Calu3 (cell line): ENCODE measurements around the gene SHANK2. TPM values are rescaled to one million over a fixed set of nuclear protein-coding genes. Genes with fewer than 3 reads are reported as not detected.

Experiments used
- BruUV-seq: library from RNA; stranded (reverse); fragments of 400-500 nt; replicated peaks from 2 replicates; lab custom pipeline; 2021; lab: Mats Ljungman, UMichigan
- CTCF ChIA-PET: fragments of 300-600 bp; sonication (Branson Sonifier 250); formaldehyde crosslinking; loops from one replicate; lab custom pipeline; 2022; ENCODE audit warnings: antibody characterized with exemption; lab: Charles Lee
- DNase-seq: peaks from one replicate; pipeline ENCODE4 v3.0.0; 2022
- H3K27ac Mint-ChIP-seq: one replicate; pipeline ENCODE4 v1.8.0; 2022; ENCODE audit warnings: mixed read lengths; ENCODE audit not compliant: unreplicated experiment
- H3K27me3 Mint-ChIP-seq: one replicate; pipeline ENCODE4 v1.8.0; 2022; ENCODE audit warnings: mixed read lengths; ENCODE audit not compliant: unreplicated experiment
- H3K36me3 Mint-ChIP-seq: one replicate; pipeline ENCODE4 v1.8.0; 2022; ENCODE audit warnings: mild to moderate bottlenecking, moderate library complexity, mixed read lengths; ENCODE audit not compliant: insufficient read depth, unreplicated experiment
- H3K4me1 Mint-ChIP-seq: one replicate; pipeline ENCODE4 v1.8.0; 2022; ENCODE audit warnings: mild to moderate bottlenecking, low read depth, mixed read lengths; ENCODE audit not compliant: unreplicated experiment
- H3K4me3 Mint-ChIP-seq: one replicate; pipeline ENCODE4 v1.8.0; 2022; ENCODE audit warnings: mild to moderate bottlenecking, low read depth, moderate library complexity, mixed read lengths; ENCODE audit not compliant: unreplicated experiment
- H3K9me3 Mint-ChIP-seq: one replicate; pipeline ENCODE4 v1.8.0; 2022; ENCODE audit warnings: low read depth, mixed read lengths; ENCODE audit not compliant: unreplicated experiment
- intact Hi-C: fragments of 100-400 bp; cut with micrococcal nuclease; formaldehyde crosslinking; loops from one replicate; pipeline ENCODE4 v1.10.0; 2022; ENCODE audit not compliant: unreplicated experiment
- total RNA-seq: library from RNA; stranded (reverse); gene quantifications from 2 replicates; pipeline ENCODE4 v1.2.3, GENCODE V29; 2022
- TF ChIP-seq, protein P1 (sequence below): fragments of 200-600 bp; IDR thresholded peaks from one replicate; pipeline ENCODE4 v1.8.0; 2022; ENCODE audit warnings: antibody characterized with exemption; ENCODE audit not compliant: unreplicated experiment

The SHANK2 gene
- total RNA-seq, 1 experiment from 2014 or later: 118 TPM

DNA sequence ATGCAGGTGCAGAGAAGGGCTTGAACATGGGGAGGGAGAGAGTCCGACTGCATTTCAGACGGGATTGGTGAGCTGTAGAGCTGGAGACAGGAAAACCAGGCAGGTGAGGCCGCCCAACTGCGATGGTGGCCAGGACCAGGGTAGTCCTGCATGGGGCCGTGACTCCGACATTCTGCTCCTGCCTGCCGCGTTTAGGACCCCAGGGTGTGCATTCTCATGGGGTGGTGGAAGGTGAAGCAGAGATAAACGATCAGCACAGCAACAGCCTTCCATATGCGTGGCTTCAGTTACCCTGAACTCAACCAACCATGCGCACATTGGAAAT is 29.3 kb downstream of the SHANK2 start:
- Mint-ChIP-seq H3K27me3 (no peaks in the 10 kb centered on the region), H3K4me3 (no peak overlapping the region), H3K9me3 (peaks cover 13% of the 10 kb centered on the region), H3K27ac (no peak overlapping the region), H3K4me1 (no peaks in the 10 kb centered on the region), H3K36me3 (peaks cover 18% of the 10 kb centered on the region)
- BruUV-seq: no TSS peak
- no peak for DNase-seq
- intact Hi-C loops: no loop called here
- CTCF ChIA-PET: no interaction called here
- TF ChIP-seq, protein P1, sequence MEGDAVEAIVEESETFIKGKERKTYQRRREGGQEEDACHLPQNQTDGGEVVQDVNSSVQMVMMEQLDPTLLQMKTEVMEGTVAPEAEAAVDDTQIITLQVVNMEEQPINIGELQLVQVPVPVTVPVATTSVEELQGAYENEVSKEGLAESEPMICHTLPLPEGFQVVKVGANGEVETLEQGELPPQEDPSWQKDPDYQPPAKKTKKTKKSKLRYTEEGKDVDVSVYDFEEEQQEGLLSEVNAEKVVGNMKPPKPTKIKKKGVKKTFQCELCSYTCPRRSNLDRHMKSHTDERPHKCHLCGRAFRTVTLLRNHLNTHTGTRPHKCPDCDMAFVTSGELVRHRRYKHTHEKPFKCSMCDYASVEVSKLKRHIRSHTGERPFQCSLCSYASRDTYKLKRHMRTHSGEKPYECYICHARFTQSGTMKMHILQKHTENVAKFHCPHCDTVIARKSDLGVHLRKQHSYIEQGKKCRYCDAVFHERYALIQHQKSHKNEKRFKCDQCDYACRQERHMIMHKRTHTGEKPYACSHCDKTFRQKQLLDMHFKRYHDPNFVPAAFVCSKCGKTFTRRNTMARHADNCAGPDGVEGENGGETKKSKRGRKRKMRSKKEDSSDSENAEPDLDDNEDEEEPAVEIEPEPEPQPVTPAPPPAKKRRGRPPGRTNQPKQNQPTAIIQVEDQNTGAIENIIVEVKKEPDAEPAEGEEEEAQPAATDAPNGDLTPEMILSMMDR: no peak

DNA sequence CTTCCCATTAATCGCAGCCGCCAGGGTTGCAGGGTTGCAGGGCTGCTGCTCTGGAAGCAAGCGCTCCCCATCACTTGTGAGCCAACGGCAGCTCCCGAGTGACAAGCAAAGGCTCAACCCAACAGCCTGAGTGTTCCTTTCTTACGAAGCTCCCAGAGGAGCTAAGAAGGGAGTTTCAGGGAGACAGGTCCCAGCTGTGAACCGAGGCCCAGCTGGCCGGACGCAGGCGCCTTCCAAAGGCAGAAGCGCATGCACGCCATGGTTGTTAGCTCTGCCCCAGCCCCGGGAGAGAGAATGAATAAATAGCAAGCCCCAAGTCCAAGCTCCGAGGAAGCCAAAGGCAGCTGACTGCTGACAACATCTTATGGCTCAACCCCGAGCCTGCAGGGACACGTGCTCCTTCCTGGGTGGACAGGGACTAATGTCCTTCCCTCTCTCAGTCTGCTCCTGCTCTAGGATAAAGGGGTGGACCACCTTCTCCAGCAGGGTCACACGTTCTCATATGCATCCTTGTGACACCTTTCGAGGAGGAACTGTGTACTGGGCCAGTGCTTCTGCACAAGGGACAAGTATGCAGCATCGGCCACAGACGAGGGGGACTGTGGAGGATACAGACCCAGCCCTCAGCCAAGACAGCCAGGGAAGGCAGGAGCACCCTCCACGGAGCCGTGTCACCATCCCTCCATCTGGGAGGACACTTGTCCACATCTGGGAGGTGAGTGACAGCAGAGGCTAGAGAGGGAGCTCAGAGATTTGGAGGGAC is 29.9 kb downstream of the SHANK2 start:
- no peak overlapping the region for H3K27ac Mint-ChIP-seq
- no peaks in the 10 kb centered on the region for H3K27me3 Mint-ChIP-seq
- CTCF ChIA-PET: no interaction called here

DNA sequence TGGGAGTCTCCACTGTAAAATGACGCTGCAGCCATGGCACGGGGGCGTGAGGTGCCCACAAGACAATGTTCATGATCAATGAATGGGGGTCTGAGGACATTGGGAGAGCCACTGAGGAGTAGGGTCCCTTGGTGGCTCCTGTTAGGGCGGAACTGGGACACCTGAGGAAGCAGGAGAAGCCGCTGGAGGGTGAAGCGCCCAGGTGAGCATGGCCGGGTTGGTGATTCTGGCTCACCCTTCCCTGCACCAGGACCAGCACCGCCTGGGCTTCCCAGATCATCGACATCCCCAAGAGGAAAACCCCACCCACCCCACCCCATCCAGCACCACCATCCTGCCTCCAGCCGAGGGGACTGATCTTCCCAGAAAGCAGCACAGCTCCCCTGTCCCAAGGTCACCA is 30.6 kb downstream of the SHANK2 start:
- H3K36me3 Mint-ChIP-seq: peaks cover 26% of the 10 kb centered on the region
- intact Hi-C loops: no loop called here
- BruUV-seq: no TSS peak
- TF ChIP-seq, protein P1: no peak
- H3K27me3 Mint-ChIP-seq: no peaks in the 10 kb centered on the region
- DNase-seq: no peak
- H3K9me3 Mint-ChIP-seq: peaks cover 4% of the 10 kb centered on the region
- CTCF ChIA-PET: no interaction called here
- no peak overlapping the region for H3K4me3 Mint-ChIP-seq
- no peaks in the 10 kb centered on the region for H3K4me1 Mint-ChIP-seq
- H3K27ac Mint-ChIP-seq: no peak overlapping the region

More for the DNA sequence above, 29.9 kb downstream of the SHANK2 start:
- no peaks in the 10 kb centered on the region for H3K4me1 Mint-ChIP-seq
- TF ChIP-seq, protein P1: no peak
- no peak overlapping the region for H3K4me3 Mint-ChIP-seq
- peaks cover 19% of the 10 kb centered on the region for H3K36me3 Mint-ChIP-seq
- BruUV-seq: no TSS peak
- peaks cover 10% of the 10 kb centered on the region for H3K9me3 Mint-ChIP-seq
- DNase-seq: no peak
- intact Hi-C loops: no loop called here

DNA sequence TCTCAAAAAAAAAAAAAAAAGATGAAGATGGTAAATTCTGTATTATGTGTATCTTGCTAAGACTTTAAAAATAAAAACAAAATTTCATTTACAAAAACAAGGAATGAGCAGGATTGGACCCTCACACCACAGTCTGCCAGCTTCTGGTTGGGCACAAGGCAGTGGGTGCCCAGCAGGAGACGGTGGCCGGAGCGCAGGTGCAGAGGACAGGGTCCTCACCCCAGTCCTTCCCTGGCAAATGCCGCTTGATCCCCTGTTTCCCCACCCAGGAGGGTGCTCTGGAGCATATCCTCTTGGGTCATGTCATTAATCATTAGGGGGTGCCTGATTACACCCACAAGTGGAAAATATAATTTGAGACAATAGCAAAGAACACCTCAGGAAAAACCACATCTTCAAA is 31.2 kb downstream of the SHANK2 start:
- Mint-ChIP-seq H3K4me3 (no peak overlapping the region), H3K27me3 (no peaks in the 10 kb centered on the region), H3K4me1 (no peaks in the 10 kb centered on the region), H3K36me3 (peaks cover 30% of the 10 kb centered on the region), H3K27ac (no peak overlapping the region), H3K9me3 (peaks cover 2% of the 10 kb centered on the region)
- TF ChIP-seq, protein P1: no peak
- no TSS peak for BruUV-seq
- no peak for DNase-seq
- CTCF ChIA-PET: no interaction called here
- intact Hi-C loops: no loop called here
